GM18526 (cell line): ENCODE data around the gene PRTN3.

ENCODE experiments used
- POLR2A ChIP-seq: IDR thresholded peaks from 3 replicates; pipeline ENCODE4 v1.6.1; 2011; ENCODE audit not compliant: insufficient read length; ENCODE audit errors: extremely low read depth

PRTN3 gene

DNA sequence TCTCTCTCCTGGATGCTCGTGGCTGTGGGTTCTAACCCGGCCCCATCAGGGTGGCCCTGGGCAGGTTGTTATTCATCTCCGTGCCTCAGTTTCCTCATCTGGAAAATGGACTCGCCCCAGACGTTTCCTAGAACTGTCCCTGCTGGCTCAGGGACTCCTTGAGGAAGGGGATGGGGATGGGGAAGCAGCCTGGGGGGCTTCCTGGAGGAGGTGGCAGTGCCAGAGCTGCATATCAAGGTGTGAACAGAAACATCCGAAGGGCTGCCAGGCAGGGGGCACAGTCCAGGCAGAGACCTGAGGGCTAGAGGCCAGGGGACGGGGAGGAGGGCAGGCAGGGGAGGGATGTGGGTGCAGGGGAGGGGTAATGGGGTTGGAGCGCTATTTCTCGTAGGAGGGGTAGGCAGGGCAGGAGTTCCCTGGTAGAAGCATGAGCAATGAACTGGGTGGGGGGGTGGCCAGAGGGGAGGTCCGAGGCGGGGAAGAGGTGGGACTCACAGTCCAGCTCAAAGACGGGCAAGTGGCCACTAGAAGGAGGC lies 7.7 kb downstream of the PRTN3 start:
- no peak for TF ChIP-seq POLR2A

DNA sequence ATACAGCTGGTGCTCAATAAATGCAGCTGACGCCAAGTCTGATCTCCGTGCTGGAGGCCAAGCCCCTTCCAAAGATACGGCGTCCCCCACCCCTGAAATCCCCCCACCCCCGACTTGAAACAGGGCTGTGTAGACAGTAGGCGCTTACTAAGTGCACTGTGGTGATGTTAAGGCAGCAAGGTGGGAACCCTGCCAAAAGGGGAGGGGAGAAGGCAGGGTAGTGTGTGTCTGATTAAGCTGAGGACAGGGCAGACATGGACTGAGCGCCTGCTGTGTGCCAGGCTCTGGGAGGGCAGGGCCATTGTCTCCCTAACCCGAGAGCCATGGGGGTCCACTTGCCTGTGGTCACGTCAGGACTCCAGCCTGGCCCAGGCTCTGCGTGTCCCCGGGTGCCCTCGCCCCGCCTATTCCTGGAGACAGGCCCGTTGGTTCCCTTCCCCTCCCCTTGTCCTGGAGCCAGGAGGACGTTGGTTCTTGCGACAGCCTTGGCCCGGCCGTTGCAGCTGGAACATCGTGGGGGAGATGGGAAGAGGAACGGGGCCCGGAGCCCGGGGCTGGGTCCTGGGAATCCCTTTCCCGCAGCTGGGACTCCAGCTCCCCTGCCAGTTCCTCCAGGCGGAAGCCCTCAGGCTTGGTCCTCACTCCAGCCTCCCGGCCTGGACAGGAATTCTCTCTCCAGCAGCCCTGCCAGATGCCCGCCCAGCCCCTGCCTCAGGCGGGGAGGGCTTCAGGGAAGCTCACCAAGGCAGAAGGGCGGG lies 9.6 kb downstream of the PRTN3 start:
- no peak for TF ChIP-seq POLR2A

DNA sequence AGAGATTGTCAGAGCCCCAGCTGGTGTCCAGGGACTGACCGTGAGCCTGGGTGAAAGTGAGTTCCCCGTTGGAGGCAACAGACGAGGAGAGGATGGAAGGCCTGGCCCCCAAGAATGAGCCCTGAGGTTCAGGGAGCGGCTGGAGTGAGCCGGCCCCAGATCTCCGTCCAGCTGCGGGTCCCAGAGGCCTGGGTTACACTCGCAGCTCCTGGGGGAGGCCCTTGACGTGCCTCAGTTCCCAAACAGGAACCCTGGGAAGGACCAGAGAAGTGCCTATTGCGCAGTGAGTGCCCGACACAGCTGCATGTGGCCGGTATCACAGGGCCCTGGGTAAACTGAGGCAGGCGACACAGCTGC lies 10.2 kb downstream of the PRTN3 start:
- no peak for TF ChIP-seq POLR2A

DNA sequence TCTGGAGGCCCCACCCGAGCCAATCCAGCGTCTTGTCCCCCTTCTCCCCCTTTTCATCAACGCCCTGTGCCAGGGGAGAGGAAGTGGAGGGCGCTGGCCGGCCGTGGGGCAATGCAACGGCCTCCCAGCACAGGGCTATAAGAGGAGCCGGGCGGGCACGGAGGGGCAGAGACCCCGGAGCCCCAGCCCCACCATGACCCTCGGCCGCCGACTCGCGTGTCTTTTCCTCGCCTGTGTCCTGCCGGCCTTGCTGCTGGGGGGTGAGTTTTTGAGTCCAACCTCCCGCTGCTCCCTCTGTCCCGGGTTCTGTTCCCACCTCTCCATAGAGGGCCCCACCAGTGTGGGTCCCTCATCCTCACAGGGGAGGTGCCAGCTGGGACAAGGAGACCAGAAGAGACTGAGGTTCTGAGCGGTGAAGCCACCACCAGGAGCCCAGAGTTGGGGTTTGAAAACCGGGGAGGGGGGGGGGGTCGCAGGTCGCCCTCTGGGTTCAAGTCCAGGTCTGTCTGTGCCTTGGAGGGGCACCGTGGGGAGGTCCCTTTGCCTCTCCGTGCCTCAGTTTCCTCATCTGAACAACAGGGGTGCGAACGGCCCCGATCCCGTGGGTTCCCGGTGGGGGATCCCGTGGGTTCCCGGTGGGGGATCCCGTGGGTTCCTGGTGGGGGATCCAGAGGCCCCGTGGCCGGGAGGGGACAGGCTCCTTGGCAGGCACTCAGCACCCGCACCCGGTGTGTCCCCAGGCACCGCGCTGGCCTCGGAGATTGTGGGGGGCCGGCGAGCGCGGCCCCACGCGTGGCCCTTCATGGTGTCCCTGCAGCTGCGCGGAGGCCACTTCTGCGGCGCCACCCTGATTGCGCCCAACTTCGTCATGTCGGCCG lies 11.6 kb downstream of the PRTN3 start, which contains the start of gene ELANE:
ELANE (plus strand) TSS at position 168 of the 878 bp plus-strand sequence; CDS start at position 194, 26 bp downstream.
- TF ChIP-seq POLR2A = no peak

DNA sequence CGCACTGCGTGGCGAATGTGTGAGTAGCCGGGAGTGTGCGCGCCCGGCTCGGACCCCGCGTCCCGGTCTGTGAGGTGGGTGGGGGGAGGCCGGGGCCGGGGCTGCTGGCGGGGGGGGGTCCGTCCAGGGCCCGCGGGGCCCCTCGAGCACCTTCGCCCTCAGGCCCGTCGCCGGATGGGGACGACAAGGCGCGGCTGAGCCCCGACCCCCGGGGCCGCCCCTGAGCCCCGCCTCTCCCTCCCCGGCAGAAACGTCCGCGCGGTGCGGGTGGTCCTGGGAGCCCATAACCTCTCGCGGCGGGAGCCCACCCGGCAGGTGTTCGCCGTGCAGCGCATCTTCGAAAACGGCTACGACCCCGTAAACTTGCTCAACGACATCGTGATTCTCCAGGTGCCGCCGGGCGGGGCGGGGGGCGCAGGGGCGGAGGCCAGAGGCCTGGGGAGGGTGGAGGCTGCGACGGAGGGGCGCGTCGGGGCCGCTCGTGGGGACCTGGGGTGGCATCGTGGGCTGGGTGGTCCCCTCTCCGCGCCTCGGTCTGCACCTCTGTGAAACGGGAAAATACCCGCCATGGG lies 12.3 kb downstream of the PRTN3 start:
- no peak for TF ChIP-seq POLR2A

DNA sequence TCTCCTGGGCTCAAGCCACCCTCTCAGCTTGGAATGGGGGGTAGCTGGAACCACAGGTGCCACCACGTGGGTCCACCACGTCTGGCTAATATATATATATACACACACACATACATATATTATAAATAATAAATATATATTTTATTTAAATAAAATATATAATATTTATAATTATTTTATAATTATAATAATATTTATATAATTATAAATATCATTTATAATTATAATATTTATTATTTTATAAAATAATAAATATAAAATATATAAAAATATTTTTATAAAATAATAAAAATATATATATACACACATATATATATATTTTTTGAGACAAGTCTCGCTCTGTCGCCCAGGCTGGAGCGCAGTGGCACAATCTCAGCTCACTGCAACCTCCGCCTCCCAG lies 13.8 kb downstream of the PRTN3 start:
- no peak for TF ChIP-seq POLR2A

DNA sequence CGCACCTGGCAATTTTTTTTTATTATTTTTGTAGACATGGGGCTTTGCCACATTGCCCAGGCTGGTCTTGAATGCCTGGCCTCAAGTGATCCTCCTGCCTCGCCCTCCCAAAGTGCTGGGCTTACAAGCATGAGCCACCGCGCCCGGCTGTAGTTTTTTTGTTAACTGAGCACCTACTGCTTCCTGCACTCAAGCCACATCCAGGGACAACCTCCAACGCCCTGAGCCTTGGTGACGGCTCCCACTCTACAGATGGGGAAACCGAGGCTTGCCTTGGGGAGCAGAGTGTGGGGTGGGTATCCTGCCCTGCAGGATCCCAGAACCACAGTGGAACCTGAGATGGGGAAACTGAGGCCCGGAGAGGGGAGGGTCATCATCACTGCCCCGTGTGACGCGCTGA lies 14.3 kb downstream of the PRTN3 start:
- TF ChIP-seq POLR2A = no peak

DNA sequence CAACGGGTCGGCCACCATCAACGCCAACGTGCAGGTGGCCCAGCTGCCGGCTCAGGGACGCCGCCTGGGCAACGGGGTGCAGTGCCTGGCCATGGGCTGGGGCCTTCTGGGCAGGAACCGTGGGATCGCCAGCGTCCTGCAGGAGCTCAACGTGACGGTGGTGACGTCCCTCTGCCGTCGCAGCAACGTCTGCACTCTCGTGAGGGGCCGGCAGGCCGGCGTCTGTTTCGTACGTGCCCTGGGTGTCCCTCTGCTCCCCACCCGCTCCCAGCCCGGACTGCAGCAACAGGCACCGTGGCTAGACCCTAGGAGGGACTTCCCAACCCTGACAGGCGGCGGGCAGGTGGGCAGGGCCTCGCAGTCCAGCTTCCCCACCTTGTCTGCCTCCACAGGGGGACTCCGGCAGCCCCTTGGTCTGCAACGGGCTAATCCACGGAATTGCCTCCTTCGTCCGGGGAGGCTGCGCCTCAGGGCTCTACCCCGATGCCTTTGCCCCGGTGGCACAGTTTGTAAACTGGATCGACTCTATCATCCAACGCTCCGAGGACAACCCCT lies 14.8 kb downstream of the PRTN3 start:
- no peak for TF ChIP-seq POLR2A

DNA sequence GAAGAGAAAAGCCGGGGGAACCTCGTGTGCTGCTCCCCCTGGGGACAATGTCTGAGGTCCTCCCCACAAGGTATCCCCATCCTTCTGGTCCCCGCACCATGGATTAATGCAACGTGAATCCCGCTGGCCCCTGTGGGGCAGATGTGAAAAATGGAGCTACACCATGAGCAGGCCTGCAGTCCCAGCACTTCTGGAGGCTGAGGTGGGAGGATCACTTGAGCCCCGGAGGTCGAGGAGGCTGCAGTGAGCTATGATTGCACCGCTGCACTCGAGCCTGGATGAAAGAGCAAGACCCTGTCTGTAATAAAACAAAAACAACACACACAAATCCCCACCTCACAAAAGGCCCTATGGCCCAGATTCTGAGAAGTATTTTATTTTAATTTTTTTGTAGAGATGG lies 17.5 kb downstream of the PRTN3 start:
- TF ChIP-seq POLR2A = no peak

DNA sequence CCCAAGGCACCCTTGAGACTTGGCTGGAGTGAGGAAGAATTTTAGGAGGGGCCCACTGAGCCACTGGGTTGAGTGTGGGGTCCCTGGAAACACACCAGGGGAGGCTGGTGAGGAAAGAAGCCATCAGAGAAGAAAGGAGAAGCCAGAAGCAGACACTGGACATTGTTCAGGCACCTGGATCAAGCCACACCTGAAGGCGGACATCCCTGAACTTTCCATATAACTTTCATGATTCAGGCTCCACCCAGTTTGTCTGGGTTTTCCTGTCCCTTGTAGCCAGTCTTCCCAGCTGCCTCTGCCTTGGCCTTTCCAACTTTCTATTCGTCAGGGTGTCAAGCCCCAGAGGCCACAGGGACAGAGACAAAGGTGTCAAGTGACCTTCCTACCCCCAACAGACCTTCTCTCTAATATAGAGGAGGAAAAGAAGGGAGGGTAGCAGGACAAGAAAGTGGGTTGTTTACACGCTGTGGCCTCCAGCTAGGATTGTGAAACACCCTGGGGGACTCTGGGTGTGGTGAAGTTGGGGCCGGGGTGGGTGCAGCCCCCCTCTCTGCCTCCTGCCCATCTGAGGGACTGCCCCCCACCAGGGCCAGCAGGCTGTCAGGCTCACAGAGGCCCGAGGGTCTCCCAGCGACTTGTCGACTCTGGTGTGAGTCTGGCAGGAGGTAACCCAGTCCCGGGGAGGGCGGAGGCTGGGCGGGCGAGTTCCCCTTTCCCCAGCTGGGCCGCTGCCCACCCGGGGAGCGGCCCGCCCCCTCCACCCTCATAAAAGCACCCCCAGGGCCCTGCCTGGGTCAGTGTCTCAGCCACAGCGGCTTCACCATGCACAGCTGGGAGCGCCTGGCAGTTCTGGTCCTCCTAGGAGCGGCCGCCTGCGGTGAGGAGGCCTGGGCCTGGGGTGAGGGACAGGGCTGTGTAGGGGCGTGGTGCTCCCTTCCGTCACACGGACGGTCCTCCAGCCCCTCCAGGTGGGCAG lies 18.4 kb downstream of the PRTN3 start, which contains the start of gene CFD:
CFD (plus strand) TSS at position 797 of the 976 bp plus-strand sequence; CDS start at position 823, 26 bp downstream.
- no peak for TF ChIP-seq POLR2A

DNA sequence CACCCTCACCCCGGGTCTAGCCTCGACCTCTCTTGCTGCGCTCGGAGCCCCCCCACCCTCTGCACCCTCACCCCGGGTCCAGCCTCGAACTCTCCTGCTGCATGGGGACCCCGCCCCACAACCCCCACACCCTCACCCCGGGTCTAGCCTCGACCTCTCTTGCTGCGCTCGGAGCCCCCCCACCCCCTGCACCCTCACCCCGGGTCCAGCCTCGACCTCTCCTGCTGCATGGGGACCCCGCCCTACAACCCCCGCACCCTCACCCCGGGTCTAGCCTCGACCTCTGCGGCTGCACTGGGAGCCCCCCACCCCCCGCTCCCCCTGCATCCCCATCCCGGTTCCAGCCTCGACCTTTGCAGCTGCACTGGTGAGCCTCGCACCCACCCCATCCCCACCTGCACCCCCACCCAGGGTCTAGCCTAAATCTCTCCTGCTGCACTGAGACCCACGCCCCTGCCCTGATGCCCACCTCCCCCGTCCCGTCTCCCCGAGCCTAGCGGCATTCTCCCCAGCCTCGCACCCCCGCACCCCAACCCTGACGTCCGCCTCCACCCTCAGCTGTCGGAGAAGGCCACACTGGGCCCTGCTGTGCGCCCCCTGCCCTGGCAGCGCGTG lies 20.4 kb downstream of the PRTN3 start:
- TF ChIP-seq POLR2A = no peak

DNA sequence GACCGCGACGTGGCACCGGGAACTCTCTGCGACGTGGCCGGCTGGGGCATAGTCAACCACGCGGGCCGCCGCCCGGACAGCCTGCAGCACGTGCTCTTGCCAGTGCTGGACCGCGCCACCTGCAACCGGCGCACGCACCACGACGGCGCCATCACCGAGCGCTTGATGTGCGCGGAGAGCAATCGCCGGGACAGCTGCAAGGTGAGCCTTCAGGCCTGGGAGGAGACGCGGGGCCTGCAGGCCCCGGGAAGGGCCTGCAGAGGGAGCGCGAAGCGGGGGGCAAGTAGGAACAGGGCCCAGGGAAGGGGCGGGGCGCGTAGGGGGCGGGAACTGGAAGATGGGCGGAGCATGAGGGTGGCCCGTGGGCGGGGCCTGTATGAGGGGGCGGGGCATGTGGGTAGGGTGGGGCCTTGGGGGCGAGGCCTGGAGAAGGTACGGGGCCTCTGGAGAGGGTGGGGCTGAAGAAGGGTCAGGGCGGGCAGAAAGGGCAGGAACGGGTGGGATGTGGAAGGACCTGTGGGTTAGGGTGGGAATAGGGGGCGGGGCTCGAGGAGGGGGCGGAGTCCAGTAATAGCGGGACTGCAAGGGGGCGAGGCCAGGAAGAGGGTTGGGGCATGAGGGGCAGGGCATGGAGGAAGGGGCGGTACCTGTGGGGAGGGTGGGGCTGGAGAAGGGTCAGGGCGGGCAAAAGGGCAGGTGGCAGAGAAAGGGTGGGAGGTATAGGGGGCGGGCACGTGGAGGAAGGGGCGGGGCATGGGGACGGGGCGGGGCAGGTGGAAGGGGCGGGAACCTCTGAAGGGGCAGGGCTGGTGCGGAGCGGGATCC lies 21.2 kb downstream of the PRTN3 start:
- no peak for TF ChIP-seq POLR2A
